ENCODE measurements around the gene AHNAK2.
A peak's percentile ranks its signal among the peaks of the same experiment; 100 is the strongest.

Gene AHNAK2

GRCh38 chr14:104935026-104935650 lies 43.0 kb downstream of the AHNAK2 start:
- no peak overlapping the region for H3K4me3 ChIP-seq (ENCODE audit: low read depth in 1 of 2, low read length in 1 of 2)
- no peaks in the 10 kb centered on the region for H3K36me3 ChIP-seq
- H3K4me1 ChIP-seq (ENCODE audit: control insufficient read depth in 1 of 2, insufficient read depth in 1 of 2, low read depth in 1 of 2, low read length in 1 of 2): peaks cover 0 to 9% of the 10 kb centered on the region in 2 experiments
- H3K27me3 ChIP-seq: peaks cover 81% of the 10 kb centered on the region
- H3K27ac ChIP-seq: no peak overlapping the region
- no peaks in the 10 kb centered on the region for H3K9me3 ChIP-seq
- TF ChIP-seq, protein P1, sequence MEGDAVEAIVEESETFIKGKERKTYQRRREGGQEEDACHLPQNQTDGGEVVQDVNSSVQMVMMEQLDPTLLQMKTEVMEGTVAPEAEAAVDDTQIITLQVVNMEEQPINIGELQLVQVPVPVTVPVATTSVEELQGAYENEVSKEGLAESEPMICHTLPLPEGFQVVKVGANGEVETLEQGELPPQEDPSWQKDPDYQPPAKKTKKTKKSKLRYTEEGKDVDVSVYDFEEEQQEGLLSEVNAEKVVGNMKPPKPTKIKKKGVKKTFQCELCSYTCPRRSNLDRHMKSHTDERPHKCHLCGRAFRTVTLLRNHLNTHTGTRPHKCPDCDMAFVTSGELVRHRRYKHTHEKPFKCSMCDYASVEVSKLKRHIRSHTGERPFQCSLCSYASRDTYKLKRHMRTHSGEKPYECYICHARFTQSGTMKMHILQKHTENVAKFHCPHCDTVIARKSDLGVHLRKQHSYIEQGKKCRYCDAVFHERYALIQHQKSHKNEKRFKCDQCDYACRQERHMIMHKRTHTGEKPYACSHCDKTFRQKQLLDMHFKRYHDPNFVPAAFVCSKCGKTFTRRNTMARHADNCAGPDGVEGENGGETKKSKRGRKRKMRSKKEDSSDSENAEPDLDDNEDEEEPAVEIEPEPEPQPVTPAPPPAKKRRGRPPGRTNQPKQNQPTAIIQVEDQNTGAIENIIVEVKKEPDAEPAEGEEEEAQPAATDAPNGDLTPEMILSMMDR (IDR thresholded peaks at IDR 0.05): no peak

DNA sequence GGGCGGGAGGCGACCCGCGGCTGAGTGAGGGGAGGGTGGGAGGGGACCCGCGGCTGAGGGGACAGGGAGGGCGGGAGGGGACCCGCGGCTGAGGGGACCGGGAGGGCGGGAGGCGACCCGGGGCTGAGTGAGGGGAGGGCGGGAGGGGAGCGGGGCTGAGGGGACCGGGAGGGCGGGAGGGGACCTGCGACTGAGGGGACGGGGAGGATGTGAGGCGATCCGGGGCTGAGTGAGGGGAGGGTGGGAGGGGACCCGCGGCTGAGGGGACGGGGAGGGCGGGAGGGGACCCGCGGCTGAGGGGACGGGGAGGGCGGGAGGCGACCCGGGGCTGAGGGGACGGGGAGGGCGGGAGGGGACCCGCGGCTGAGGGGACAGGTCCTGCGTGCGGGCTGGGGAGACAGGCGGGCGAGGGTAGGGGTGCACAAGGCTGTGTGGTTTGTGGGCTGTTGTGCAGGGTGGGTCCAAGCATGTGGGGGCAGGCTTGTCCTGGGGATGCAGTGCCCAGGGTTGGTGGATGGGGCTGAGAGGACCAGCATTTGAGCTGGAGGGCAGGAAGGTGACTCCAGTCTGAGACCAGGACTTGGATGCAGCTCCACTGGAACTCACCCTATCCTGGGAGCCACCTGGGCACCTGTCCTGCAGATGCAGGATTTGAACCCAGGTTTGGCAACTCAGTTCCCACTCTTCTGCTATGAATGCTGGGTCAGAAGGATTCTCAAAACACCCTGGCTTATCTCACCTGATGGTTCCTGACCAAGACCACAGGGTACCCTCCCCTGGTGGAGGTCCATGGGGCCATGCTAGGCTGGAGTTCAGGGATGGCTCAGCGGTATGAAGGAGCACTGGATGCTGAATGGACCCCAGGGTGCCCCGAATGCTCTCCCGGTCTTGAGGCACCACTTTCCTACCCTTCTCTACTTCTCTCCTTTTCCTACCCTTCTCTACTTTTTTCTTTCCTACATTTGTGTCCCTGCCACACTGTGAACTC lies 44.1 kb downstream of the AHNAK2 start:
- Histone ChIP-seq H3K9me3 (no peaks in the 10 kb centered on the region), H3K36me3 (no peaks in the 10 kb centered on the region), H3K27me3 (peaks cover 70% of the 10 kb centered on the region), H3K27ac (no peak overlapping the region), H3K4me1 (ENCODE audit: control insufficient read depth in 1 of 2, insufficient read depth in 1 of 2, low read depth in 1 of 2, low read length in 1 of 2) (peaks cover 0 to 9% of the 10 kb centered on the region in 2 experiments), H3K4me3 (ENCODE audit: low read depth in 1 of 2, low read length in 1 of 2) (no peak overlapping the region)
- TF ChIP-seq, protein P1 (IDR thresholded peaks at IDR 0.05): no peak

GRCh38 chr14:104932676-104933631 lies 45.2 kb downstream of the AHNAK2 start:
- TF ChIP-seq, protein P1 (IDR thresholded peaks at IDR 0.05): peak; percentile 69
- H3K4me1 ChIP-seq (ENCODE audit: control insufficient read depth in 1 of 2, insufficient read depth in 1 of 2, low read depth in 1 of 2, low read length in 1 of 2): peaks cover 0 to 9% of the 10 kb centered on the region in 2 experiments
- no peak overlapping the region for H3K27ac ChIP-seq
- no peaks in the 10 kb centered on the region for H3K36me3 ChIP-seq
- no peaks in the 10 kb centered on the region for H3K9me3 ChIP-seq
- peak overlapping the region in 1 of 2 experiments; percentile 55 for H3K4me3 ChIP-seq (ENCODE audit: low read depth in 1 of 2, low read length in 1 of 2)
- H3K27me3 ChIP-seq: peaks cover 60% of the 10 kb centered on the region

DNA sequence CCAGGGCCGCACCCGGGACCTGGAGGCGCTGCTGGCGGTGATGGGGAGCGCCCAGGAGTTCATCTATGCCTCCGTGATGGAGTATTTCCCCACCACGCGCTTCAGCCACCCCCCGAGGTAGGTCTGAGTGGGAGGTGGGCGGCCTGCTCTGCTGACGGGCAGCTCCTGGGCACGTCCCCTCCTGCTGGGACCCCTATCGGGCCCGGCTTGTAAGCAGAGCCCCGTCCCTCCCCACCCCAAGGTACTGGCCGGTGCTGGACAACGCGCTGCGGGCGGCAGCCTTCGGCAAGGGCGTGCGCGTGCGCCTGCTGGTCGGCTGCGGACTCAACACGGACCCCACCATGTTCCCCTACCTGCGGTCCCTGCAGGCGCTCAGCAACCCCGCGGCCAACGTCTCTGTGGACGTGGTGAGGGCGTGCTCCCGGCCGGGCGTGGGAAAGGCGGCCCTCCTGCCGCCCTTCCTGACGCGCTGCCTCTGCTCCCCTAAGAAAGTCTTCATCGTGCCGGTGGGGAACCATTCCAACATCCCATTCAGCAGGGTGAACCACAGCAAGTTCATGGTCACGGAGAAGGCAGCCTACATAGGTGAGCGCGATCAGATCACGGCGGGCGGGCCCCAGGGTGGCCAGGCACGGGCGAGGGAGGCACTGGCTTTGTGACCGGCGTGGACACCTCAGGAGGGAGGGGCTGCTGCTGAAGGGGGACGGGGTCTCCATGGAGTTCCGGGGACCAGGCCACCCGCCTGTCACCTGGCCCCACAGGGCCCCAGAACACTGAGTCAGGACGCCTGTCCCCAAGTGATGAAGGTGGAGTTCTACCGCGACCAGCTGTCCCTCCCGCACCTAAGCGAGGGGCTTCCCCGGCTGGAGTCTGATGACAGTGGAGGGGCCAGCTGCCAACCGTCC lies 46.2 kb downstream of the AHNAK2 start:
- Histone ChIP-seq H3K4me3 (ENCODE audit: low read depth in 1 of 2, low read length in 1 of 2) (no peak overlapping the region), H3K4me1 (ENCODE audit: control insufficient read depth in 1 of 2, insufficient read depth in 1 of 2, low read depth in 1 of 2, low read length in 1 of 2) (peaks cover 0 to 9% of the 10 kb centered on the region in 2 experiments), H3K36me3 (no peaks in the 10 kb centered on the region), H3K27ac (no peak overlapping the region), H3K9me3 (no peaks in the 10 kb centered on the region), H3K27me3 (peaks cover 57% of the 10 kb centered on the region)
- TF ChIP-seq, protein P1 (IDR thresholded peaks at IDR 0.05): no peak
